Measurements from ENCODE around the gene LDAF1.

LDAF1 gene

DNA sequence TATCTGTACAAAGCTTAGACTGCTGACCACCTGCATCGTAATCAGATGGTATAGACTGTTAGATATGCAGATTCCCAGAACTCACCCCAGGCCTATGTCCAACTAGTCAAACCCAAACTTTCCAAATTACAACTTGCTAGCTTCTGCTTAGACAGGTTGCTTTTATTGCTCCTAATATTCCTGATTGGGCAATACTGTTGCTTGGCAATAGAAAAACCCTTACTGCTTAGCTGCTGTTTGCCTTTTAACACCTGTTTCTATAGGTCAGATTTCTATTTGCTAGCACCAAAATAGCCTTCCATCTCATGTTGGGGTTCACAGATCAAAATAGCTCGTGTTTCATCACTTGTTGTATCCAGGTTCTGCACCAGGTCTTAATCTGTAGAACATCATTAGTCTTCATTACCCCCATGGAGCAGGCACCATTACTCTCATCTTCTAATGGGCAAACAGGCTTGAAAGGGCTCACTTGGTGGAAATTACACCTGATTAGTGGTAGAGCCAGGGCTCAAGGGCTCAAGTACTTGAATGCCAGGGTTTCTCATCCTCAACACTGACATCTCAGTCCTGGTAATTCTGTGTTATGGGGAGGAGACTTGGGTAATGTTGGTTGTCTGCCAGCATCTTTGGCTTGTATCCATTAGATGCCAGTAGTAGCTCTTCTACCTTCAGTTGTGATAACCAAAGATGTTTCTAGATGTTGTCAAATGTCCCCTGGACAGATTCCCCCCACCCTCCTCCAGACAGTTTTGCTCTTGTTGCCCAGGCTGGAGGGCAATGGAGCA, 50.2 kb downstream of the LDAF1 start:
- TF ChIP-seq SNAI2 (CRISPR knock-in tag; IDR thresholded peaks at IDR 0.05) = no peak
- no peak for TF ChIP-seq CREB5 (CRISPR knock-in tag; IDR thresholded peaks at IDR 0.05; ENCODE audit: low read depth)
- no peak for TF ChIP-seq TCF4 (CRISPR knock-in tag; IDR thresholded peaks at IDR 0.05; ENCODE audit: borderline replicate concordance)
- no peak for TF ChIP-seq BACH2 (CRISPR knock-in tag; IDR thresholded peaks at IDR 0.05; ENCODE audit: borderline replicate concordance)
- no peak for TF ChIP-seq RARB (CRISPR knock-in tag; IDR thresholded peaks at IDR 0.05)
- no peak for TF ChIP-seq ISL1 (CRISPR knock-in tag; IDR thresholded peaks at IDR 0.05)
- no peak for TF ChIP-seq ZNF565 (CRISPR knock-in tag; conservative IDR thresholded peaks at IDR 0.05; ENCODE audit: low read depth)
- no peak for TF ChIP-seq ZFP30 (CRISPR knock-in tag; IDR thresholded peaks at IDR 0.05)
- TF ChIP-seq, protein P1, sequence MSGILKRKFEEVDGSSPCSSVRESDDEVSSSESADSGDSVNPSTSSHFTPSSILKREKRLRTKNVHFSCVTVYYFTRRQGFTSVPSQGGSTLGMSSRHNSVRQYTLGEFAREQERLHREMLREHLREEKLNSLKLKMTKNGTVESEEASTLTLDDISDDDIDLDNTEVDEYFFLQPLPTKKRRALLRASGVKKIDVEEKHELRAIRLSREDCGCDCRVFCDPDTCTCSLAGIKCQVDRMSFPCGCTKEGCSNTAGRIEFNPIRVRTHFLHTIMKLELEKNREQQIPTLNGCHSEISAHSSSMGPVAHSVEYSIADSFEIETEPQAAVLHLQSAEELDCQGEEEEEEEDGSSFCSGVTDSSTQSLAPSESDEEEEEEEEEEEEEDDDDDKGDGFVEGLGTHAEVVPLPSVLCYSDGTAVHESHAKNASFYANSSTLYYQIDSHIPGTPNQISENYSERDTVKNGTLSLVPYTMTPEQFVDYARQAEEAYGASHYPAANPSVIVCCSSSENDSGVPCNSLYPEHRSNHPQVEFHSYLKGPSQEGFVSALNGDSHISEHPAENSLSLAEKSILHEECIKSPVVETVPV (CRISPR knock-in tag; IDR thresholded peaks at IDR 0.05) = no peak
- no peak for TF ChIP-seq ZNF70 (CRISPR knock-in tag; IDR thresholded peaks at IDR 0.05)
- TF ChIP-seq, protein P2, sequence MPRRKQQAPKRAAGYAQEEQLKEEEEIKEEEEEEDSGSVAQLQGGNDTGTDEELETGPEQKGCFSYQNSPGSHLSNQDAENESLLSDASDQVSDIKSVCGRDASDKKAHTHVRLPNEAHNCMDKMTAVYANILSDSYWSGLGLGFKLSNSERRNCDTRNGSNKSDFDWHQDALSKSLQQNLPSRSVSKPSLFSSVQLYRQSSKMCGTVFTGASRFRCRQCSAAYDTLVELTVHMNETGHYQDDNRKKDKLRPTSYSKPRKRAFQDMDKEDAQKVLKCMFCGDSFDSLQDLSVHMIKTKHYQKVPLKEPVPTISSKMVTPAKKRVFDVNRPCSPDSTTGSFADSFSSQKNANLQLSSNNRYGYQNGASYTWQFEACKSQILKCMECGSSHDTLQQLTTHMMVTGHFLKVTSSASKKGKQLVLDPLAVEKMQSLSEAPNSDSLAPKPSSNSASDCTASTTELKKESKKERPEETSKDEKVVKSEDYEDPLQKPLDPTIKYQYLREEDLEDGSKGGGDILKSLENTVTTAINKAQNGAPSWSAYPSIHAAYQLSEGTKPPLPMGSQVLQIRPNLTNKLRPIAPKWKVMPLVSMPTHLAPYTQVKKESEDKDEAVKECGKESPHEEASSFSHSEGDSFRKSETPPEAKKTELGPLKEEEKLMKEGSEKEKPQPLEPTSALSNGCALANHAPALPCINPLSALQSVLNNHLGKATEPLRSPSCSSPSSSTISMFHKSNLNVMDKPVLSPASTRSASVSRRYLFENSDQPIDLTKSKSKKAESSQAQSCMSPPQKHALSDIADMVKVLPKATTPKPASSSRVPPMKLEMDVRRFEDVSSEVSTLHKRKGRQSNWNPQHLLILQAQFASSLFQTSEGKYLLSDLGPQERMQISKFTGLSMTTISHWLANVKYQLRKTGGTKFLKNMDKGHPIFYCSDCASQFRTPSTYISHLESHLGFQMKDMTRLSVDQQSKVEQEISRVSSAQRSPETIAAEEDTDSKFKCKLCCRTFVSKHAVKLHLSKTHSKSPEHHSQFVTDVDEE (CRISPR knock-in tag; IDR thresholded peaks at IDR 0.05) = no peak
- no peak for TF ChIP-seq PPARA (CRISPR knock-in tag; IDR thresholded peaks at IDR 0.05; ENCODE audit: borderline replicate concordance)
- TF ChIP-seq ESRRG (CRISPR knock-in tag; IDR thresholded peaks at IDR 0.05) = no peak
- TF ChIP-seq, protein P3, sequence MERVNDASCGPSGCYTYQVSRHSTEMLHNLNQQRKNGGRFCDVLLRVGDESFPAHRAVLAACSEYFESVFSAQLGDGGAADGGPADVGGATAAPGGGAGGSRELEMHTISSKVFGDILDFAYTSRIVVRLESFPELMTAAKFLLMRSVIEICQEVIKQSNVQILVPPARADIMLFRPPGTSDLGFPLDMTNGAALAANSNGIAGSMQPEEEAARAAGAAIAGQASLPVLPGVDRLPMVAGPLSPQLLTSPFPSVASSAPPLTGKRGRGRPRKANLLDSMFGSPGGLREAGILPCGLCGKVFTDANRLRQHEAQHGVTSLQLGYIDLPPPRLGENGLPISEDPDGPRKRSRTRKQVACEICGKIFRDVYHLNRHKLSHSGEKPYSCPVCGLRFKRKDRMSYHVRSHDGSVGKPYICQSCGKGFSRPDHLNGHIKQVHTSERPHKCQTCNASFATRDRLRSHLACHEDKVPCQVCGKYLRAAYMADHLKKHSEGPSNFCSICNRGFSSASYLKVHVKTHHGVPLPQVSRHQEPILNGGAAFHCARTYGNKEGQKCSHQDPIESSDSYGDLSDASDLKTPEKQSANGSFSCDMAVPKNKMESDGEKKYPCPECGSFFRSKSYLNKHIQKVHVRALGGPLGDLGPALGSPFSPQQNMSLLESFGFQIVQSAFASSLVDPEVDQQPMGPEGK (CRISPR knock-in tag; IDR thresholded peaks at IDR 0.05; ENCODE audit: borderline replicate concordance) = no peak
- TF ChIP-seq OSR1 (CRISPR knock-in tag; IDR thresholded peaks at IDR 0.05) = no peak
- no peak for TF ChIP-seq ZFP3 (CRISPR knock-in tag; IDR thresholded peaks at IDR 0.05)
- TF ChIP-seq ZNF8 (CRISPR knock-in tag; IDR thresholded peaks at IDR 0.05) = no peak
- ATAC-seq = no peak

DNA sequence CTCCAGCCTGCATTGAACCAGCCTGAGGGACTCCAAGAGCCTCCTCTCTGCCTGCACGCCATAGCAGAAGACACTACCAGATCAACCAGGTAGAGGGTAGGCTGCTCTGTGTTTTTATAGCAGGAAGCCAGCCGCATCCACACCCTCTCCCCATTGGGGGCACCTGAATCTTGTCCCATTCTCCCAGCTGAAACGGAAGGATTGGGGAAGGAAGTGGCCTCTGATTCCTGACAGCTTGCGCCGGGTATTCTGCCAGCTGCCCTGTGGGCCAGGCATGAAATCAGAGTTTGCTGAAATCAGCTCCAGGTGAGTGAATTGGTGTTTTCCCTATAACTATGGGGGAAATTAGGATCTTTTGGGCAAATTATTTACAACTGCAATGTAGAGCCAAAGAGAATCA, 53.0 kb downstream of the LDAF1 start, which contains the start of gene ZP2:
Gene ZP2 (minus strand): TSS at position 89 of the 400 bp plus-strand sequence. CDS start 27 bp downstream, at position 62.
- no peak for ATAC-seq
- TF ChIP-seq, protein P3 (CRISPR knock-in tag; IDR thresholded peaks at IDR 0.05; ENCODE audit: borderline replicate concordance) = no peak
- no peak for TF ChIP-seq CREB5 (CRISPR knock-in tag; IDR thresholded peaks at IDR 0.05; ENCODE audit: low read depth)
- TF ChIP-seq, protein P2 (CRISPR knock-in tag; IDR thresholded peaks at IDR 0.05) = no peak
- TF ChIP-seq ZNF8 (CRISPR knock-in tag; IDR thresholded peaks at IDR 0.05) = no peak
- no peak for TF ChIP-seq ISL1 (CRISPR knock-in tag; IDR thresholded peaks at IDR 0.05)
- TF ChIP-seq ZFP3 (CRISPR knock-in tag; IDR thresholded peaks at IDR 0.05) = no peak
- no peak for TF ChIP-seq TCF4 (CRISPR knock-in tag; IDR thresholded peaks at IDR 0.05; ENCODE audit: borderline replicate concordance)
- TF ChIP-seq OSR1 (CRISPR knock-in tag; IDR thresholded peaks at IDR 0.05) = no peak
- TF ChIP-seq CSDC2 (CRISPR knock-in tag; IDR thresholded peaks at IDR 0.05) = no peak
- no peak for TF ChIP-seq ARNTL (CRISPR knock-in tag; IDR thresholded peaks at IDR 0.05; ENCODE audit: borderline replicate concordance, low read depth)
- TF ChIP-seq, protein P4, sequence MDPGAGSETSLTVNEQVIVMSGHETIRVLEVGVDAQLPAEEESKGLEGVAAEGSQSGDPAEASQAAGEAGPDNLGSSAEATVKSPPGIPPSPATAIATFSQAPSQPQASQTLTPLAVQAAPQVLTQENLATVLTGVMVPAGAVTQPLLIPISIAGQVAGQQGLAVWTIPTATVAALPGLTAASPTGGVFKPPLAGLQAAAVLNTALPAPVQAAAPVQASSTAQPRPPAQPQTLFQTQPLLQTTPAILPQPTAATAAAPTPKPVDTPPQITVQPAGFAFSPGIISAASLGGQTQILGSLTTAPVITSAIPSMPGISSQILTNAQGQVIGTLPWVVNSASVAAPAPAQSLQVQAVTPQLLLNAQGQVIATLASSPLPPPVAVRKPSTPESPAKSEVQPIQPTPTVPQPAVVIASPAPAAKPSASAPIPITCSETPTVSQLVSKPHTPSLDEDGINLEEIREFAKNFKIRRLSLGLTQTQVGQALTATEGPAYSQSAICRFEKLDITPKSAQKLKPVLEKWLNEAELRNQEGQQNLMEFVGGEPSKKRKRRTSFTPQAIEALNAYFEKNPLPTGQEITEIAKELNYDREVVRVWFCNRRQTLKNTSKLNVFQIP (CRISPR knock-in tag; IDR thresholded peaks at IDR 0.05; ENCODE audit: borderline replicate concordance, low read depth) = no peak
- TF ChIP-seq ZNF70 (CRISPR knock-in tag; IDR thresholded peaks at IDR 0.05) = no peak
- TF ChIP-seq ZNF565 (CRISPR knock-in tag; conservative IDR thresholded peaks at IDR 0.05; ENCODE audit: low read depth) = no peak
- no peak for TF ChIP-seq RARB (CRISPR knock-in tag; IDR thresholded peaks at IDR 0.05)
- TF ChIP-seq ZC3H10 (CRISPR knock-in tag; IDR thresholded peaks at IDR 0.05) = no peak
